ENCODE measurements around the gene TPX2.
A peak's percentile ranks its signal among the peaks of the same experiment; 100 is the strongest.
"Not testable (repeated sequence)": the region's sequence is repeated elsewhere in the genome, so short reads cannot be mapped to it uniquely, and the experiment has no call there.

TPX2 gene

DNA sequence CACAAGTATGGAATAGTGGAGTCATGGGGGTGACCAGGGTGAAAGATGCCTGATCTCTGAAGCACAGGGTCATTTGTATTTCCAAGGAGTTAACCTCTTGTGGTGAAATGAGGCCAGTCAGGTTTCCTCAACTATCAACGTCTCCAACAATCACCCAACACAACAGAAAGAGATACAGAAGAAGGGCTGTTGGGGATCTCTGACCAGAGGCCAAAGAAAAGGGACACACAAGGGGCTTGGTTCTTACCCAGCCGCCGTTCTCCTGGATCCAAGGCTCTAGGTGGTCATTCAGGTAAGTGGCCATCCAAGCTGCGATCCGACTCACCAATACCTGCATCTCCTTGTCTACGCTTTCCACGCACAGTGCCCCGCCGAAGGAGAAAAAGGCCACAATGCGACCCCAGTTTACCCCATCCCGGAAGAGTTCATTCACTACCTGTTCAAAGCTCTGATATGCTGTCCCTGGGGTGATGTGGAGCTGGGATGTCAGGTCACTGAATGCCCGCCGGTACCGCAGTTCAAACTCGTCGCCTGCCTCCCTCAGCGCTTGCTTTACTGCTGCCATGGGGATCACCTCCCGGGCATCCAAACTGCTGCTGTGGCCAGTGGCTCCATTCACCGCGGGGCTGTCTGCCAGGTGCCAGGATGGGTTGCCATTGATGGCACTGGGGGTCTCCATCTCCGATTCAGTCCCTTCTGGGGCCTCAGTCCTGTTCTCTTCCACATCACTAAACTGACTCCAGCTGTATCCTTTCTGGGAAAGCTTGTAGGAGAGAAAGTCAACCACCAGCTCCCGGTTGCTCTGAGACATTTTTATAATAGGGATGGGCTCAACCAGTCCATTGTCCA, 17.5 kb upstream of the TPX2 start:
- peak; percentile 3 for DNase-seq

DNA sequence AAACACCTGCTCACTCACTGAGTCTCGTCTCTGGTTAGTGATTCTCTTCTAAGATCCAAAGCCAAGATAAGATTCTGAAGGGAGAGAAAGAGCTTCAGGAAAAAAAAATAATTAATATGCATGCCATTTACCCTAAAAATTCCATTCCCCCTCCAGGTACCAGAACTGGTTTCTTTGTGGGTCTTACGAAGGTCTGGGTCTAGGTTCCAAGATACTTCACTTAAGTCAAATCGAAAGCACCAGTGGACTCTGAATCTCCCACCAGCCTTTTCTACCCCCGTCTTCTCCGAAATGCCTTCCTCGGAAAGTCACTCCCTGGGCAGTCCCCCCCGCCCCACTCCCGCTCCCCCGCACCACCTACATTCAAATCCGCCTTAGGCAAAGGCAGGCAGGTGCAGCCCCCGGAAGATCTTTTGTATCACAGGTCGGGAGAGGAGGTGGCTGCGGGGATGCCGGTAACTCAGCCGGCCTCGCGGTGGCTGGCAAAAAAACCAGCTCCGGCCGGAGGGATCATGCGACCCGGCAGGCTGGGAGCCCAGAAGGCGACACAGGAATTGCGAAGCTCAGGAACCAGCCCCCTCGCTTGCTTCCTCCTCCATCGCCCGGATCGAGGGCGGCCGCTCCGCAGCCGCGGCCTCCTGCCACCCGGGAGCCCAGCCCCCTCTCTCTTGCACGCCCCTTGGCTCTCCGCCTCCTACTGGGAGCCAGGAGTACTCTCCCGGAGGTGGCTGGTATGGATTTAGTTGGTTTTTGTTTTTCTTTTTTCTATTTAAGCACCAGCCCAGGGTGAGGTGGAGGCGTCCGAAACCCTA, 16.6 kb upstream of the TPX2 start, which contains the start of gene BCL2L1:
Gene BCL2L1 (minus strand): TSS at position 612 of the 812 bp plus-strand sequence. CDS start 650 bp downstream, outside the sequence.
- peak; percentile 58 for DNase-seq

DNA sequence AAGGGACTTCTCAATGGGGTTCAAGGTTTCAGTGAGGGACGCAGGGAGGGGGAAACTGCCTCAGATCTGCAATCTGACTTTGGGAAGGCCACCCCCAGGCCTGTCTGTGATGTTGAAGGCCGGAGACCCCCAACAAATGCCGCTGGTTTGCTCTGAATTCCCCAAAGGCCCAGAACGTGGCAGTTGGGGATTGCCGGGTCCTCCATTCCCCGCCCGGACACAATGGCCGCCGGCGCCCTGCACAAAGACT, 16.1 kb upstream of the TPX2 start:
- DNase-seq = no peak

DNA sequence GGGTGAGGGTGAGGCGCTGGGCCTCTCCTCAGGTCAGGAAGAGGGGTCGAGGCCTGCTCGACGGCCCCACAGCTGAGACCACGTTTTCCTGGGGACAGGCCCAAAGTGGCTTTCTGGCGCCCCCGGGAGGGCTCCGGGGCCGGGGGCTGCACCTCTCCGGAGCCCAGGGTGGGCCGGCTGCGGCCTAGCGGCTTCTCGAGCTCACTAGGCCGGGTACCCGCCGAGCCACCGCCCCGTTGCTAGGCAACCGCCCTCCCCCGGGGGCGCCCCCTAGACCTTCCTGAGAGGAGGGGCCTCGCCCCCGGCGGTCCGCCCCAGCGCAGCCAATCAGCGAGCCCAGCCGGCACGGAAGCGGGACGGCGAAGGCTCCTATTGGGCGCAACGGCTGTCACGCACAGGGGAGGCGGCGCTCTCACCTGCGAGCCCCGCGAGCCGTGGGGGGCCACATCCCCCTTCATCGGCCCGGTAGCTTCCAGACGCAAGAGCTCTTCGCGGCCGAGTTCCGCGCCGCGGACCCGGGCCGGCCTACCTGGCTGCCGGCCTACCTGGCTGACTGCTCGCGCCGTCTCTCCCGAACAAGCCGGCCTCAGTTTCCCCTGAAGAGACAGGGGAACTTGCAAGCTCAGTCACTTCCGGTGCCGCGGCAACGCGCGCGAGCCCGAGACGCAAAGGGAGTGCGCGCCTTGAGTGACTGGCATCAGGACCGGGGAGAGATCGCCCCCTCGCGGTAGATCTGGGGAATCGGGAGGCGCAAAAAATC, 15.6 kb upstream of the TPX2 start:
- peak; percentile 97 for DNase-seq

DNA sequence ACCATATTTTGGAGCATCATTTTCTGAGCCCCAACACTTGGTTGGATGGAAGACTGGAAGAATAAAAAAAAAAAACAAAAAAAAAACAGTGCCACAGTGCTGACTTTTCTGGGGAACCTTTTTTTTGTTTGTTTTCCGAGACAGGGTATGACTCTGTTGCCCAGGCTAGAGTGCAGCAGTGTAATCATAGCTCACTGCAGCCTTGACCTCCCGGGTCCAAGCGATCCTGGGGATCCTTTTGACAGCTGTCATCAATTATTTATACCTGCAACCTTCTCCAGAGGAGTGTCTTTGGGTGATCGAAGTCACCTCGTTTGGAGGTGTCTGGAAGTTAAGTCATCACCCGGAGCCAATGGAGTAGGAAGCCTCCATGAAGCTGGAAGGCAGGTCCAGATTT, 7.8 kb upstream of the TPX2 start:
- DNase-seq = no peak

- DNase-seq = no peak
Observed at GRCh38 chr20:31739550-31739977, 474 bp downstream of the TPX2 start.

- no peak for DNase-seq
Observed at GRCh38 chr20:31740208-31740607, 1.1 kb downstream of the TPX2 start.

- no peak for DNase-seq
Observed at GRCh38 chr20:31740656-31741323, 1.7 kb downstream of the TPX2 start.

GRCh38 chr20:31746068-31746878, 7.2 kb downstream of the TPX2 start:
- no peak for DNase-seq

GRCh38 chr20:31747028-31747427, 7.9 kb downstream of the TPX2 start:
- not testable (repeated sequence) for DNase-seq

DNA sequence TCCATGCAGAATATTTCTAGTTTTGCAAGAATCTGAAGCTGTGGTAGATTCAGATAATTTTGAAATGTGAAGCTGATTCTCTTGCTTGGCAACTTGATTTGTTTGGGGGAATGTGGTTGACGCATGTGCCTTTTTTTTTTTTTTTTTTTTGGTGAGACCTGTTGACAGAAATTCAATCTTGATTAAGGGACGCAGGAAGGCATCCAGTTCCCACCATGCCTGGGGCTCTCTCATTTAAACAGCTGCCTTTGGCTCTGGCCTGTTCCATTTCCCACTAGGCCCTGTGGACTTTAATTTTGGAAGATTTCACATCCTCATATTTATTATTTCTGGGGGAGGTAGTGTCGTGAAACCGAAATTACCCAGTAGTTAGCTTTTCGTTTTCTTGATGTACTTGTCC, 8.6 kb downstream of the TPX2 start:
- DNase-seq = no peak

- DNase-seq = no peak
Observed at GRCh38 chr20:31749223-31749622, 10.1 kb downstream of the TPX2 start.

DNA sequence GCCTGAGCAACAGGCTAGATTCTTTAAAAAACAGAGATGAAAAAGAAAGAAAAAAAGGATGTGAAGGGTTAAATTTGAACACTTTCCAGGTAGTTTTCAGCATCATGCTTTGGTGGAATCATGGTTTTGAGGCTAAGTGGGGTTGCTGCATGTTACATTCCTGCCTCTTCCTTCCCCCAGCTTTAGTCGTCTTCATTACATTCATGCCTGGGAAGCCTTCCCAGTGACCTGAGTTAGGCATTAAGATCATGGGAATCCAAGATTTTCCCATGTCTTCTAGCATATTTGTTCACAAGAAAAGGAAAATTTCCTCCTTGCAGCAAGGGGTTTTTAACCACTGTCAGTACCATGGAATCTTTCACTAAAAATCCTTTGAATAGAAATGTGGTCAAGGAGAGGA, 12.0 kb downstream of the TPX2 start:
- DNase-seq = no peak

GRCh38 chr20:31757254-31757653, 18.2 kb downstream of the TPX2 start:
- DNase-seq = no peak

- no peak for DNase-seq
Observed at GRCh38 chr20:31758521-31758920, 19.4 kb downstream of the TPX2 start.

DNA sequence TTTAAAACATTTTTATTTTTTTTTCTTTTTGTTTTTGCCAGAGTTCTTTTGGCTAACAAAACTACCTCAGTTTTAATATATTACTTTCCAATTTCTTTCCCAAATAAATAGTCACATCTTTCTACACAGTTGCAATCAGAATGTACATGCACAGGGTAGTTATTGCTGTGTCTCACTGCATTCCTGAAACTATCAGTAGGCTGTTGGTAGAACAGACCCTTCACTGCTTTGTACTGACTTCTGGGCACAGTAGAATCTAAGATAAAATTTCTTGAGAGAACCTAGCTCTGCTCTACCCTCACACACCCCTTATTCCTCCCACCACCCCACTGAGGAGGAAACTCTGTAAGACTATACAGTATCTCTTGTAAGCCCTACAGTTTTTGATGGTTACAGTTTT, 19.9 kb downstream of the TPX2 start:
- no peak for DNase-seq

DNA sequence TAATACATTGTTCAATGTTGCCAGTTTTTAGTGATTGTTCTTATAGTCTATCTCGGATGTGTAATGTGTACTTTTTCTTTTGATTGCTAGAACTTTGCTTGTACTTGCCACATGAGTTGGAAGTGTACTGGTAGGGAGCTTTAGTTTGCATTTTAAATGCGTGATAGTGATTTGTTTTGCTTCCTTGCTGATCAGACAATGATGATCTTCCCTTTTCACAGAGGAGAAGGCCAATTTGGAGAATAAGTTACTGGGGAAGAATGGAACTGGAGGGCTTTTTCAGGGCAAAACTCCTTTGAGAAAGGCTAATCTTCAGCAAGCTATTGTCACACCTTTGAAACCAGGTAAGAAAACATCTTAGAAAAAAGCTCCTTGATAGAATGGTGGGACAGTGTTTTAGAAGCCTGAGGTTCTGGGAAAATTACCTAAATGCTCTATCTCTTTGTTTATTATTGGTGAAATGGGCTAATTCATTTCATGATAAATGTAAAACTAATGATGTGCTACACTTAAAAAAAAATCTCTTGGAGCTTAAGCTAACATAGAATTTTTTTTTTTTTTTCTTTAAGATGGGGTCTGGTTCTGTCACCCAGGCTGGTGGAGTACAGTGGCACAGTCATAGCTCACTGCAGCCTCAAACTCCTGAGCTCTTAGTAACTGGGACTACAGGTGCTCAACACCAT, 20.9 kb downstream of the TPX2 start:
- no peak for DNase-seq

DNA sequence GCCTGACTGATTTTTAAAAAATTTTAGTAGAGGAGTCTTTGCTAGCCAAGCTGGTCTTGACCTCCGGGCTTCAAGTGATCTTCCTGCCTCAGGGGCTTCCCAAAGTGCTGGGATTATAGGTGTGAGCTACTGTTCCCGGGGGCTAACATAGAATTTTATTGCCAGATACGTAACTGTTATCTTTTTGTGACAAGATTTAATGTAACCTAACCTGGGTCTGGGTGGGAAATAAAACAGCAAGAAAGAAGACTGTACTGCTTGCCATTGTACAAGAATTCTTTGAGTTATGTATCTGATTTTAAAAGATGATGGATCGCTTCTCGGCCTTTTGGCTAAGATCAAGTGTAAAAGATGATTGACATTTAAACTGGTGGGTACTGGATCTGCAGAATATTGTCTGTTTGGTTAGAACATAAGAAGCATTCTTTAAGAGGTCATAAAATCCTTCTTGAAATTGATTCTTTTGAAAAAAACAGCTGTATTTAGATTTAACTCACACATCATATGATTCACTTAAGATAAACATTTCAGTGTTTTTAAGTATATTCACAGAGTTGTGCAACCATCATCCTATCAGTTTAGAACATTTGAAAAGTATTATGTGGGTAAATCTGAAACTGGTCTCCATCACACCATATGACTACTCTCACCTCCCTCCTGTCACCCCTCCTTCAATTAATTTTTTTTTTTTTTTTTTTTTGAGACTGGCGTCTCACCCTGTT, 21.6 kb downstream of the TPX2 start:
- no peak for DNase-seq

- DNase-seq = no peak
Observed at GRCh38 chr20:31764641-31765305, 25.7 kb downstream of the TPX2 start.

- DNase-seq = no peak
Observed at GRCh38 chr20:31767805-31768204, 28.7 kb downstream of the TPX2 start.

All from central memory CD4-positive, alpha-beta T cell (primary cell).